ENCODE results near the gene PAN3.
A peak's percentile ranks its signal among the peaks of the same experiment; 100 is the strongest.

The PAN3 gene

GRCh38 chr13:28138012-28138755, at the start of gene PAN3 (continued):
- TF ChIP-seq REST (tag by site-specific recombination; IDR thresholded peaks at IDR 0.05): no peak
- TF ChIP-seq ZSCAN30 (tag by site-specific recombination; IDR thresholded peaks at IDR 0.05): no peak
- TF ChIP-seq YY2 (tag by site-specific recombination; IDR thresholded peaks at IDR 0.05): no peak
- TF ChIP-seq ZNF830 (tag by site-specific recombination; IDR thresholded peaks at IDR 0.05; ENCODE audit: low read depth): no peak
- TF ChIP-seq ZNF184 (tag by site-specific recombination; IDR thresholded peaks at IDR 0.05): no peak
- no peak for TF ChIP-seq ZNF629 (tag by site-specific recombination; IDR thresholded peaks at IDR 0.05)
- TF ChIP-seq YY1 (tag by site-specific recombination; IDR thresholded peaks at IDR 0.05): no peak
- TF ChIP-seq ZNF292 (tag by site-specific recombination; IDR thresholded peaks at IDR 0.05; ENCODE audit: borderline replicate concordance, low read depth): no peak
- no peak for TF ChIP-seq KLF8 (tag by site-specific recombination; IDR thresholded peaks at IDR 0.05)
- TF ChIP-seq ZNF266 (tag by site-specific recombination; IDR thresholded peaks at IDR 0.05; ENCODE audit: low read depth): no peak
- TF ChIP-seq SP3 (tag by site-specific recombination; IDR thresholded peaks at IDR 0.05): no peak; the same call in 1 of the 2 replicates
- TF ChIP-seq IKZF3 (tag by site-specific recombination; IDR thresholded peaks at IDR 0.05): no peak
- TF ChIP-seq ZNF701 (tag by site-specific recombination; IDR thresholded peaks at IDR 0.05): no peak
- no peak for TF ChIP-seq ZNF518A (tag by site-specific recombination; conservative IDR thresholded peaks at IDR 0.05; ENCODE audit: low read depth)
- TF ChIP-seq ZNF626 (tag by site-specific recombination; IDR thresholded peaks at IDR 0.05): no peak
- no peak for TF ChIP-seq ZNF549 (tag by site-specific recombination; IDR thresholded peaks at IDR 0.05)
- peak; percentile 93 for TF ChIP-seq ZNF596 (tag by site-specific recombination; IDR thresholded peaks at IDR 0.05)
- TF ChIP-seq HOXA7 (CRISPR knock-in tag; IDR thresholded peaks at IDR 0.05; ENCODE audit: borderline replicate concordance): no peak
- TF ChIP-seq ZNF610 (tag by site-specific recombination; IDR thresholded peaks at IDR 0.05; ENCODE audit: borderline replicate concordance): no peak
- TF ChIP-seq ZBTB49 (tag by site-specific recombination; IDR thresholded peaks at IDR 0.05; ENCODE audit: low read depth): no peak
- TF ChIP-seq ZBTB10 (tag by site-specific recombination; IDR thresholded peaks at IDR 0.05): no peak
- no peak for TF ChIP-seq ZNF324 (tag by site-specific recombination; IDR thresholded peaks at IDR 0.05)
- peak; percentile 96 for TF ChIP-seq ZFP69B (tag by site-specific recombination; IDR thresholded peaks at IDR 0.05)
- TF ChIP-seq ZNF350 (tag by site-specific recombination; IDR thresholded peaks at IDR 0.05): no peak
- no peak for TF ChIP-seq ZFP3 (tag by site-specific recombination; IDR thresholded peaks at IDR 0.05; ENCODE audit: low read depth)
- TF ChIP-seq ZNF514 (tag by site-specific recombination; IDR thresholded peaks at IDR 0.05): no peak
- TF ChIP-seq ZNF473 (tag by site-specific recombination; IDR thresholded peaks at IDR 0.05): no peak
- TF ChIP-seq TRIM28 (IDR thresholded peaks at IDR 0.05; ENCODE audit: borderline replicate concordance, low read length): no peak

Measured in HEK293 (cell line).